Retinal pigment epithelial cell (primary cell): ENCODE measurements around the gene PDGFA.

ENCODE experiments used
- DNase-seq: peaks from one replicate; pipeline ENCODE4 v3.0.0-alpha.2; 2010; ENCODE audit warnings: low read depth
- H3K4me3 ChIP-seq: 2 replicates; pipeline ENCODE4 v1.5.1; 2011; ENCODE audit warnings: mild to moderate bottlenecking, low read length, control low read depth, moderate library complexity
- CTCF ChIP-seq: conservative IDR thresholded peaks from 2 replicates; pipeline ENCODE4 v1.5.1; 2011; ENCODE audit warnings: low read depth, low read length, control low read depth, inconsistent platforms

The PDGFA gene

DNA sequence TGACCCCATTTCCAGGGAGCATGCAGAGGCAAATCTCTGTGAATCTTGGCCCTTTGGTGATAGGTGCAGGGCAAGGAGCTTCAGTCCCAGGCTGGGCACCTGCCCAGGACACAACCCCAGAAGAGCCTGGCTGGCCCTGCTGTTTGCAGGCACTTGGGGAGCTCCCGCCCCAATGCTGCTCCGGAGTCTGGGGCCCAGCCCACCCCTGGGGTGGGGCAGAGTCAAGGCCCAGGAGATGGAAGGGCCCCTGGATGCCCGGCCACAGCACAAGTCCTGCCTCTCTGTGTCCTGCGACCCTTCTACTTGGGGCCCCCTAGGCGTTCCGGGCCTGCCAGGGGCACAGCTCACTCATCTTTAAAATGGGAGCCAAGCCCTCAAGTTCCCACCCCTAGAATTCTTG, 24.7 kb downstream of the PDGFA start:
- H3K4me3 ChIP-seq: no peak overlapping the region
- no peak for TF ChIP-seq CTCF
- DNase-seq: no peak

GRCh38 chr7:494259-494687, 25.4 kb downstream of the PDGFA start:
- TF ChIP-seq CTCF: no peak
- no peak overlapping the region for H3K4me3 ChIP-seq
- DNase-seq: no peak

DNA sequence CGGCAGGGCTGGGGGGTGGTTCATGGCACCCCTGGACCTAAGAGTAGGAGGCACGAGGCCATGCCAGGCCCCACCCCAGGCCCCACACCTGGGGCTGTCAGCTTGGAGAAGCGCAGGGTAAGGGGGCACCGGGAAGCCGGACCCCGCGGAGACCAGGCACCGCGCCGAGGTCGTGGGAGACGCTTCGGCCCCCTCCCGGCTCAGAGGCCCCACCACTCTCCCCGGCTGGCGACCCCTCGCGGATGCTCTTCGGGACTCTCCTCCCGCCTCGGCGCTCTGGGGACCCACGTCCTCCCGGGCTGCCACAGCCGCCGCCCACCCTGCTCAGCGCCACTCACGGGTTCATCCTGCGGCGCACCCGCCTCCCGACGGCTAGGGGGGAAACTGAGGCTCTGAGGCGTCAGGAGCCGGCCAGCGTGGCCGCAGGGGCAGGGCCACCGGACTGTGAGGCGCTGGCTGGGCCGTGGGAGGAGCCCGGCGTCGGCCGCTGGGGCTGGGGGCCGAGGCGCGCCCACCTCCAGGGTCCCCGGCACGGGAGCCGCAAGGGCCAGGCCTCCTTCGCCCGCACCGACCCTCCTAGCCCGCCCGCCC, 25.9 kb downstream of the PDGFA start:
- DNase-seq: no peak
- no peak overlapping the region for H3K4me3 ChIP-seq
- TF ChIP-seq CTCF: no peak

GRCh38 chr7:492714-493065, 27.0 kb downstream of the PDGFA start:
- TF ChIP-seq CTCF: no peak
- no peak overlapping the region for H3K4me3 ChIP-seq
- DNase-seq: no peak

GRCh38 chr7:491958-492713, 27.5 kb downstream of the PDGFA start:
- H3K4me3 ChIP-seq: no peak overlapping the region
- DNase-seq: no peak
- TF ChIP-seq CTCF: no peak

DNA sequence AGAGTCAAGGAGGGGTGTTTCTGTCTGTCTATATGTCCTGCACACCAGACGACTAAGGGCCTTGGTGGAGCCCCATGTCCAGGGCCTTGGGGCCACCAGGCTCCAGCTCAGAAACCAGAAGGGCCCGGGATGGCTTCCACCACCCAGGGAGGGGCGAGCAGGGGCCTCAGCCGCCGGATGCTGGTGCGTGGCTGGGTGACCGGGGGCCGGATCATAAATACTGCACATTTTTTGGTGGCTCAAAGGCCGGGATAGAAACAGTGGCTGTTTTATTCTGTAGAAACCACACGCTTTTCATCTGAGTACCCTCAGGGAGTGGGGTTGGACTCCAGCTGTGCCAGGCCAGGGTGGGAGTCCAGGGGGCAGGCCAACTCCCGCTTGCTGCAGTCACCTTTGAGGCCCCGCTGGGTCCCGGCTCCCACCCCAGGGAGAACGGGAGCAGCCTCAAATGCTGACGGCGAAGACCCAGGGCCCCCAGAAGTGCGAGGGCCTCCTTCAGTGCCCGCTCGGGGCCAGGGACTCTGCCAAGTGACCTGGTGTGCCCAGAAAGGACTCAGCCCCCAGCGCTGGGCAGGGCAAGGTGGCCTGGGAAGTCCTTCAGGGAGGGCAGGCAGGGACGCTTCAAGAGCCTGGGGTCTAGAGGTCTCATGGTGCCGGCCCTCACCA, 28.2 kb downstream of the PDGFA start:
- no peak for TF ChIP-seq CTCF
- no peak for DNase-seq
- H3K4me3 ChIP-seq: no peak overlapping the region
